GM12865 (cell line): ENCODE results near the gene POLRMT.
A peak's percentile ranks its signal among the peaks of the same experiment; 100 is the strongest.

ENCODE experiments used
- DNase-seq: peaks from one replicate; pipeline ENCODE4 v3.0.0; 2010; ENCODE audit warnings: low read depth
- H3K4me3 ChIP-seq: 2 replicates; pipeline ENCODE4 v1.5.1; 2011; ENCODE audit warnings: mild to moderate bottlenecking, low read depth, low read length, control low read depth
- TF ChIP-seq, protein P1 (sequence below): IDR thresholded peaks from 2 replicates; pipeline ENCODE4 v1.5.1; 2011; ENCODE audit warnings: low read length, control low read depth, low read depth, inconsistent platforms; ENCODE audit not compliant: insufficient read depth; ENCODE audit errors: missing control alignments

The POLRMT gene

DNA sequence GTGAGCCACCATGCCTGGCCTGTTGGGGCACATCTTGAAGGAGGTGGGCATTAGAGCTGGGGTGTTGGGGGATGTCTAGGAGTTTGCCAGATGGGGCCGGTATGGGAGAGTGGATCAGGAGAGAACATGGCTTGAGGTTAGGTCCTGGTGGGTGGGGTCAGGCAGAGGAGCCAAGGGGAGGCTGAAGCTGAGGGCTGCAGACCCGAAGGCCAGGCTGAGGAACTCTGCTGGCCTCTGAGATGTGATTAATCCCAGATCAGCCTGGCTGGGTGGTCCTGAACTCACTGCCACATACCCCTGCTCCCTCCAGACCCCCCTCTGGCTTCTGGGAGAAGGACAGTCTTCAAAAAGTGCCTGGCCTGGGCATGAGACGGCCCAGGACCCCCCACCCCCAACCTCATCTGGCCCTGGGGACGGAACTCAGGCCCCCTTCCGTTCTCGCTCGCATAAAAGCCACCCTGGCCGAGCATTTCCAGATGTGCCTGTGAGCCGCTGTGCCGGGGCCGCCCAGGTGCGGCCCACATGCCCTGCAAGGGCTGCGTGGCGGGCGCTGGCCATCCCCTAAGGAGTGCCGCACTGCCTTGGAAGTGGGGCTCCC lies 45.6 kb upstream of the POLRMT start:
- H3K4me3 ChIP-seq = peak overlapping the region; percentile 49
- no peak for DNase-seq
- TF ChIP-seq, protein P1, sequence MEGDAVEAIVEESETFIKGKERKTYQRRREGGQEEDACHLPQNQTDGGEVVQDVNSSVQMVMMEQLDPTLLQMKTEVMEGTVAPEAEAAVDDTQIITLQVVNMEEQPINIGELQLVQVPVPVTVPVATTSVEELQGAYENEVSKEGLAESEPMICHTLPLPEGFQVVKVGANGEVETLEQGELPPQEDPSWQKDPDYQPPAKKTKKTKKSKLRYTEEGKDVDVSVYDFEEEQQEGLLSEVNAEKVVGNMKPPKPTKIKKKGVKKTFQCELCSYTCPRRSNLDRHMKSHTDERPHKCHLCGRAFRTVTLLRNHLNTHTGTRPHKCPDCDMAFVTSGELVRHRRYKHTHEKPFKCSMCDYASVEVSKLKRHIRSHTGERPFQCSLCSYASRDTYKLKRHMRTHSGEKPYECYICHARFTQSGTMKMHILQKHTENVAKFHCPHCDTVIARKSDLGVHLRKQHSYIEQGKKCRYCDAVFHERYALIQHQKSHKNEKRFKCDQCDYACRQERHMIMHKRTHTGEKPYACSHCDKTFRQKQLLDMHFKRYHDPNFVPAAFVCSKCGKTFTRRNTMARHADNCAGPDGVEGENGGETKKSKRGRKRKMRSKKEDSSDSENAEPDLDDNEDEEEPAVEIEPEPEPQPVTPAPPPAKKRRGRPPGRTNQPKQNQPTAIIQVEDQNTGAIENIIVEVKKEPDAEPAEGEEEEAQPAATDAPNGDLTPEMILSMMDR = no peak

DNA sequence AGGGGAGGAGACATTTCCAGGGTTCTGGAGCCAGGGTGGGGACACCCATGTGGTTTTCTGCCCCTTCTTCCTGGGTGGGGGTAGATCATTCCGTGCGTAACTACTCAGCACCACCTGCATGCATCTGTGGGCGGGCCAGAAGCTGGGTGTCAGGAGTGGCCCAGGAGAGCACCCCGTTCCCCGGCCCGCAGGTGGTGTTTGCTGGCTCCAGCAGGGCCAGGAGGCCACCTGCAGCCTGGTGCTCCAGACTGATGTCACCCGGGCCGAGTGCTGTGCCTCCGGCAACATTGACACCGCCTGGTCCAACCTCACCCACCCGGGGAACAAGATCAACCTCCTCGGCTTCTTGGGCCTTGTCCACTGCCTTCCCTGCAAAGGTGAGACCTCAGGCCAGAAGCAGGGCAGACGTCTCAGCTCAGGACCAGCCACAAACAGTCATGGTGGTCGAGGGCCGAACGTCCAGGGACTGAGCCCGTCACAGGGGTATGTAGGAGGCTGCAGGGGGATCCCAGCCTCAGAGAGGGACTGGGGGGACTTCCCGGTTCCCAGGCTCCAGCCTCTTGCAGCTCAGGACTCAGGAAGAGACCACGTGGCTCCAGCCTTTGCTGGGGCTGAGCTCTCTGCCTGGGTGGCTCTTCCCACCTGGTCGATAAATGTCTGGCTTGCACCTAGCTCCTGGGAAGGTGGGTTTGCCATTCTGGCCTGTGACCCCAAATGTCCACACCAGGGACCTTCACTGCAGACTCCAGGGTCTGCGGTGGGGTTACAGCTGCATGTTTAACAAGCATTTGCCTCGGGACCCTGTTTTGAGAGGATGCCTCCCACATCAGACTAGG lies 44.5 kb upstream of the POLRMT start:
- no peak for DNase-seq
- no peak overlapping the region for H3K4me3 ChIP-seq
- TF ChIP-seq, protein P1 = no peak

DNA sequence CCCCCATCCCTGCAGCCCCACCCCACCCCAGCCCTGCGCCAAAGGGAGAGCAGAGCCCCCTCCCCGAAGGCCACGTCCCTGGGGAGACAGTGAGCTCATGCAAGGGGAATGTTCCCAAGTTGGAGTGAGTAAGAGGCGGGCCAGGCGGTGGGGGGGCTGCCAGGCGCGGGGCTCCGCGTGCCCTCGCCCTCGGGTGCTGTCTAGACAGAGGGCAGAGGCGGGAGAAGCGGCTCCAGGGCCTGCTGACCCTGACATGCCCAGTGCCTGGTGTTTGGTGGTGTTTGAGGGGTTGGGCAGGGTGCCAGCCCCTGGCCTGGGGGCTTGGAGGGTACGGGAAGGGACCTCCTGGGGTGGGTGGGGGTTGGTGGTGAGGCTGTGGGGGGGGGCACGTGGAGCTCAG lies 43.9 kb upstream of the POLRMT start:
- no peak for DNase-seq
- no peak overlapping the region for H3K4me3 ChIP-seq
- TF ChIP-seq, protein P1 = no peak

DNA sequence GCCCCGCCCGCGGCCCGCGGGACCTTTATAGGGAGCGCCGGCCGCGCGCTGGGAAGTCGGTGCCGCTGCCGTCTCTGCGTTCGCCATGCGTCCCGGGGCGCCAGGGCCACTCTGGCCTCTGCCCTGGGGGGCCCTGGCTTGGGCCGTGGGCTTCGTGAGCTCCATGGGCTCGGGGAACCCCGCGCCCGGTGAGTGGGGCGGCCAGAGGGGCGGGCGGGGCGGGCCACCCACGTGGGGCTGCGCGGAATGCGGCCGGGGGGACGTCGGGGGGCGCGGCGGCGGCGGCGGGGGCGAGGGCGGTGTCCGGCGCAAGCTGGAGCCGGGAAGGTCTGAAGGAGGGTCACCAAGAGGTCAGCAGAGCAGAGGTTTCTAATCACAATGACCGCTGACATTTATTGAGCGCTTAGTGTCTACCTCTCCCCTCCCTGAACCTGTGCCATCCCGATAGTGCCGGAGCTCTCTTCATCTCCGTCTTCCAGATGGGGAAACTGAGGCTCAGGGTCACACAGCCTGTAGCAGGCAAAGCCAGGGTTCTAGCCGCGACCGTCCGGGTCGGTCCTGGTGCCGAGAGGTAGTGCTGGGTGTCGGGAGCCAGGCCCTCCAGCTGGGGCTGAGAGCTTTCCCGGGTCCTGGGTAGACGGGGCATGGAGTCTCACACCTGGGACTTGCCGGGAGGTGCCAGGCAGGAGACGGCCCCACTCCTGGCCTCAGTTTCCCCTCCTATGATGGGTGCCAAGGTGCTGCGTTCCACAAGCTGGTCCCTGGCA lies 43.2 kb upstream of the POLRMT start, which contains the start of gene FSTL3:
FSTL3 (plus strand) TSS at position 54 of the 767 bp plus-strand sequence; CDS start at position 86, 32 bp downstream.
- DNase-seq = no peak
- H3K4me3 ChIP-seq = no peak within 1 kb of the TSS
- TF ChIP-seq, protein P1 = no peak

DNA sequence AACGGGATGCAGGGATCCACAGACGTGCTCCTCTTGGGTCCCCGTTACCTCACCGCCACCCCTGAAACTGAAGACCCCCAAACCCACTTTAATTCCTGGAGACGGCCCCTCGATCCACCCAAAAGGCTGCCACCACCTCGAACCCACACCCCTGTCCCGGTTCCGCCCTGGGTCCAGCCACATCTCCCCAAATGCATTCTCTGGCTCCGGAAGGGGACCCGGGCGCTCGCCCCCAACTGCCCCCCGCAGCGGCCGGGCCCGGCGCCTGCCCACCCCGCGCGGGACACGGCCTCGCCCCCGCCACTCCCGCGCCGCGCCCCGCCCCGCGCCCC lies 42.6 kb upstream of the POLRMT start:
- TF ChIP-seq, protein P1 = no peak
- DNase-seq = no peak
- no peak overlapping the region for H3K4me3 ChIP-seq

DNA sequence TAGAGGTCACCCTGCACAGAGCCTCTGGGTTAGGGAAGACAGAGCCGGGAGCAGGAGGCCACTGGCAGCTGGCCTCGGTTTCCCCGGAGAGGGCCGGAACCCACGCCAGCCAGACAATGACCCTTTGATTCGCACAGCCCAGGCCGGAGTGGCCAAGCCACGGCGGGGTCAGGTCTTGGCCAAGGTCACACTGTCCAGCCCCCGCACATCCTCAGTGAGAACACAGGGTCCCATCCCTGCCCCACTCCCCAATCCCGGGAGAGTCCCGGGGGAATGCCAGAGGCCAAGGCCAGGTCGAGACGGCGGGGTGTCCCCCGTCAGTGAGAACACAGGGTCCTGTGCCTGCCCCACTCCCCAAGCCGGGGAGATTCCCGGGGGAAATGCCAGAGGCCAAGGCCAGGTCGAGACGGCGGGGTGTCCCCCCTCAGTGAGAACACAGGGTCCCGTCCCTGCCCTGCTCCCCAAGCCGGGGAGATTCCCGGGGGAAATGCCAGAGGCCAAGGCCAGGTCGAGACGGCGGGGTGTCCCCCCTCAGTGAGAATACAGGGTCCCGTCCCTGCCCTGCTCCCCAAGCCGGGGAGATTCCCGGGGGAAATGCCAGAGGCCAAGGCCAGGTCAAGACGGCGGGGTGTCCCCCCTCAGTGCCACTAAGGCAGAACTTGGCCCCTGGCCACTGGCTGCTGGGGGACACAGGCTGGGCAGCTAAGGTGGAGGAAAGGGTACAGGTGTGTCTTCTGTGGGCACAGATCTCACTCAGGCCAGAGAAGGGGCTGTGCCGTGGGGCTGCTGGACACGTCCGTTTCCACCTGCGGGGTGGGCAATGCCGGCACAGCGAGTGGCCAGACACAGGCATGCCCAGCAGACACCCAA lies 41.2 kb upstream of the POLRMT start:
- TF ChIP-seq, protein P1 = no peak
- peak; percentile 52 for DNase-seq
- H3K4me3 ChIP-seq = no peak overlapping the region
